ENCODE results near the gene RTF2. TPM values are rescaled to one million over a fixed set of nuclear protein-coding genes. Genes with fewer than 3 reads are reported as not detected.

RTF2 gene
- total and polyA plus RNA-seq, 2 of the 4 experiments (the other 2 are of a cell fraction): 102 to 109 TPM

DNA sequence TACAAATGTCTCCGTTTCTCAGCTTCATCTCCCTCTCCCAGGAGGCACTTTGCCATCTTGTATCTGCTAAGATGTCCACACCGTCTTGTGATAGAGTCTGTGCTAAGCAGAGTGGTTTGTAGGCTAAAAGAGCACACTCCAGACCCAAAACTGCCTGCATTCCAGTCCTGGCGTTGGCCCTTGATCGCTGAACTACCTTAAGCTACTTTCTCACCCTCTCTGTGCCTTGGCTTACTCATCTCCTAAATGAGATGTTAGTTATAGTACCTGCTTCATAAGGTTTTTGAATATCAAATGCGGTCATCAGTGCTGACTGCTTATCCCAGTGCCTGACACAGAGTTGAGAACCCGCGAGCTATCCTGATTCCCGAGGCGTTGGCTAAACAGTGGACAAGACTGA, 42.4 kb upstream of the RTF2 start:
- H3K4me1 ChIP-seq (ENCODE audit: control insufficient read depth, insufficient read depth, low read length): peaks cover 50% of the 10 kb centered on the region
- BruUV-seq (replicated peaks): no TSS peak
- in situ Hi-C loops (cut with MboI; ENCODE audit: low sequenced_read_pairs): no loop called here
- H4K20me1 ChIP-seq (ENCODE audit: insufficient read depth, low read length): no peaks in the 10 kb centered on the region
- TF ChIP-seq, protein P1, sequence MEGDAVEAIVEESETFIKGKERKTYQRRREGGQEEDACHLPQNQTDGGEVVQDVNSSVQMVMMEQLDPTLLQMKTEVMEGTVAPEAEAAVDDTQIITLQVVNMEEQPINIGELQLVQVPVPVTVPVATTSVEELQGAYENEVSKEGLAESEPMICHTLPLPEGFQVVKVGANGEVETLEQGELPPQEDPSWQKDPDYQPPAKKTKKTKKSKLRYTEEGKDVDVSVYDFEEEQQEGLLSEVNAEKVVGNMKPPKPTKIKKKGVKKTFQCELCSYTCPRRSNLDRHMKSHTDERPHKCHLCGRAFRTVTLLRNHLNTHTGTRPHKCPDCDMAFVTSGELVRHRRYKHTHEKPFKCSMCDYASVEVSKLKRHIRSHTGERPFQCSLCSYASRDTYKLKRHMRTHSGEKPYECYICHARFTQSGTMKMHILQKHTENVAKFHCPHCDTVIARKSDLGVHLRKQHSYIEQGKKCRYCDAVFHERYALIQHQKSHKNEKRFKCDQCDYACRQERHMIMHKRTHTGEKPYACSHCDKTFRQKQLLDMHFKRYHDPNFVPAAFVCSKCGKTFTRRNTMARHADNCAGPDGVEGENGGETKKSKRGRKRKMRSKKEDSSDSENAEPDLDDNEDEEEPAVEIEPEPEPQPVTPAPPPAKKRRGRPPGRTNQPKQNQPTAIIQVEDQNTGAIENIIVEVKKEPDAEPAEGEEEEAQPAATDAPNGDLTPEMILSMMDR (conservative IDR thresholded peaks at IDR 0.05; ENCODE audit: low read depth, low read length): no peak
- TF ChIP-seq NFE2L2 (IDR thresholded peaks at IDR 0.05; ENCODE audit: low read depth, low read length): no peak
- TF ChIP-seq, protein P2, sequence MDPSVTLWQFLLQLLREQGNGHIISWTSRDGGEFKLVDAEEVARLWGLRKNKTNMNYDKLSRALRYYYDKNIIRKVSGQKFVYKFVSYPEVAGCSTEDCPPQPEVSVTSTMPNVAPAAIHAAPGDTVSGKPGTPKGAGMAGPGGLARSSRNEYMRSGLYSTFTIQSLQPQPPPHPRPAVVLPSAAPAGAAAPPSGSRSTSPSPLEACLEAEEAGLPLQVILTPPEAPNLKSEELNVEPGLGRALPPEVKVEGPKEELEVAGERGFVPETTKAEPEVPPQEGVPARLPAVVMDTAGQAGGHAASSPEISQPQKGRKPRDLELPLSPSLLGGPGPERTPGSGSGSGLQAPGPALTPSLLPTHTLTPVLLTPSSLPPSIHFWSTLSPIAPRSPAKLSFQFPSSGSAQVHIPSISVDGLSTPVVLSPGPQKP (IDR thresholded peaks at IDR 0.05; ENCODE audit: borderline replicate concordance, low read depth, low read length): no peak
- TF ChIP-seq CEBPB (IDR thresholded peaks at IDR 0.05; ENCODE audit: low read depth, low read length): no peak
- TF ChIP-seq, protein P3, sequence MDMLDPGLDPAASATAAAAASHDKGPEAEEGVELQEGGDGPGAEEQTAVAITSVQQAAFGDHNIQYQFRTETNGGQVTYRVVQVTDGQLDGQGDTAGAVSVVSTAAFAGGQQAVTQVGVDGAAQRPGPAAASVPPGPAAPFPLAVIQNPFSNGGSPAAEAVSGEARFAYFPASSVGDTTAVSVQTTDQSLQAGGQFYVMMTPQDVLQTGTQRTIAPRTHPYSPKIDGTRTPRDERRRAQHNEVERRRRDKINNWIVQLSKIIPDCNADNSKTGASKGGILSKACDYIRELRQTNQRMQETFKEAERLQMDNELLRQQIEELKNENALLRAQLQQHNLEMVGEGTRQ (IDR thresholded peaks at IDR 0.05; ENCODE audit: low read depth, low read length): no peak
- no peak for TF ChIP-seq SMC3 (IDR thresholded peaks at IDR 0.05; ENCODE audit: low read depth, low read length)
- no peak for TF ChIP-seq POLR2A (IDR thresholded peaks at IDR 0.05; ENCODE audit: low read depth, low read length)
- TF ChIP-seq RFX5 (IDR thresholded peaks at IDR 0.05; ENCODE audit: low read depth, low read length): no peak
- peak overlapping the region; percentile 88 for H2AK5ac ChIP-seq (ENCODE audit: low read depth, low read length)
- H3K56ac ChIP-seq (ENCODE audit: extremely low read depth, insufficient read depth, low read length): no peak overlapping the region
- H3K79me1 ChIP-seq (ENCODE audit: low read depth in 1 of 2, low read length in 2 of 2): peaks cover 29 to 74% of the 10 kb centered on the region in 2 experiments
- peaks cover 30% of the 10 kb centered on the region for H3K9me1 ChIP-seq (ENCODE audit: insufficient read depth, low read length)
- peak overlapping the region; percentile 18 for H2BK5ac ChIP-seq (ENCODE audit: low read depth, low read length, poor library complexity, severe bottlenecking)
- H4K91ac ChIP-seq (ENCODE audit: insufficient read depth, low read depth, low read length): peak overlapping the region; percentile 48; the same call in 1 of the 2 replicates
- peak overlapping the region; percentile 45 for H3K18ac ChIP-seq (ENCODE audit: low read depth, low read length)
- no peak overlapping the region for H2AFZ ChIP-seq (replicated peaks; ENCODE audit: low read length, poor library complexity)
- no peak overlapping the region for H3K23ac ChIP-seq (ENCODE audit: low read depth, low read length)
- intact Hi-C loops (cut with micrococcal nuclease): no loop called here
- POLR2A ChIA-PET (ENCODE audit: unreplicated experiment): interaction anchor here (1.0 kb wide), 1 partner anchor 34 kb away, joined by 3 read pairs; the partner anchor contains the start of genes AURKA and CSTF1
- peak overlapping the region; percentile 86; the same call in 2 of the 3 replicates for H2BK15ac ChIP-seq (ENCODE audit: low read depth, low read length)
- H2AK9ac ChIP-seq (replicated peaks; ENCODE audit: low read depth, low read length, poor library complexity): no peak overlapping the region
- no peak overlapping the region for H3K4me2 ChIP-seq (ENCODE audit: low read depth, low read length)
- dilution Hi-C loops (cut with HindIII; ENCODE audit: low sequenced_read_pairs, unreplicated experiment): no loop called here
- H3K27me3 ChIP-seq (ENCODE audit: control insufficient read depth, insufficient read depth, low read length): no peaks in the 10 kb centered on the region
- CTCF ChIA-PET: no interaction called here
- H4K5ac ChIP-seq (ENCODE audit: low read depth, low read length): peak overlapping the region; percentile 65
- no peak for DNase-seq
- H2BK120ac ChIP-seq (ENCODE audit: low read depth, low read length): peak overlapping the region; percentile 56
- H4K8ac ChIP-seq (ENCODE audit: low read depth in 2 of 2, low read length in 2 of 2): peak overlapping the region in 1 of 2 experiments; percentile 46; a peak in 3 of 4 replicates
- H3K9me3 ChIP-seq (ENCODE audit: control insufficient read depth, insufficient read depth, low read length): no peaks in the 10 kb centered on the region
- peaks cover 8% of the 10 kb centered on the region for H3K36me3 ChIP-seq (ENCODE audit: control insufficient read depth, insufficient read depth, low read length)
- H3K4ac ChIP-seq (ENCODE audit: low read depth, low read length): peak overlapping the region; percentile 44; the same call in 1 of the 2 replicates
- no peak overlapping the region for H3K14ac ChIP-seq (replicated peaks; ENCODE audit: low read depth, low read length)
- peak overlapping the region; percentile 28 for H2BK20ac ChIP-seq (ENCODE audit: low read depth, low read length)
- WGBS, 2 experiments (ENCODE audit: extremely low coverage in 2 of 2, insufficient read length in 1 of 2): 94% methylated on average over 3 of the region's 9 CpGs; no CpG with 5 or more reads in 1 of the 2 experiments
- H3K27ac ChIP-seq (ENCODE audit: insufficient read depth, low read length): peak overlapping the region; percentile 28; the same call in 1 of the 2 replicates
- no peak overlapping the region for H3K4me3 ChIP-seq (ENCODE audit: insufficient read depth, low read depth, low read length)
- no peak for ATAC-seq (ENCODE audit: low read depth)
- H3K9ac ChIP-seq (ENCODE audit: low read depth, low read length): no peak overlapping the region
